Measurements from ENCODE around the gene RGS9BP. TPM values are rescaled to one million over a fixed set of nuclear protein-coding genes. Genes with fewer than 3 reads are reported as not detected.
"Not testable (repeated sequence)": the region's sequence is repeated elsewhere in the genome, so short reads cannot be mapped to it uniquely, and the experiment has no call there.

Gene RGS9BP
- total RNA-seq, 1 experiment from 2014 or later = 0.18 TPM

GRCh38 chr19:32653599-32653915 is 22.1 kb upstream of the RGS9BP start:
- DNase-seq = no peak

GRCh38 chr19:32656379-32656778 is 19.3 kb upstream of the RGS9BP start:
- DNase-seq; H3K4me1 ChIP-seq; H3K4me3 ChIP-seq; H3K27me3 ChIP-seq; H3K27ac ChIP-seq; H3K9me3 ChIP-seq (replicated peaks): not testable (repeated sequence)
- peaks cover 13% of the 10 kb centered on the region for H3K36me3 ChIP-seq

More at GRCh38 chr19:32653599-32653915, 22.1 kb upstream of the RGS9BP start:
- H3K4me1 ChIP-seq = no peaks in the 10 kb centered on the region
- no peaks in the 10 kb centered on the region for H3K9me3 ChIP-seq (replicated peaks)
- H3K36me3 ChIP-seq = peaks cover 13% of the 10 kb centered on the region
- no peak overlapping the region for H3K27ac ChIP-seq
- H3K4me3 ChIP-seq = no peak overlapping the region
- H3K27me3 ChIP-seq = no peaks in the 10 kb centered on the region

- H3K36me3 ChIP-seq = peaks cover 10% of the 10 kb centered on the region
- no peak overlapping the region for H3K27ac ChIP-seq
- H3K27me3 ChIP-seq = no peaks in the 10 kb centered on the region
- no peak overlapping the region for H3K4me3 ChIP-seq
- no peaks in the 10 kb centered on the region for H3K9me3 ChIP-seq (replicated peaks)
- no peaks in the 10 kb centered on the region for H3K4me1 ChIP-seq
- no peak for DNase-seq
These were observed 17.6 kb upstream of the RGS9BP start for GRCh38 chr19:32658075-32658474.

GRCh38 chr19:32658527-32658926 is 17.1 kb upstream of the RGS9BP start:
- Histone ChIP-seq H3K27ac (no peak overlapping the region), H3K4me1 (no peaks in the 10 kb centered on the region), H3K9me3 (replicated peaks) (no peaks in the 10 kb centered on the region), H3K36me3 (peaks cover 10% of the 10 kb centered on the region), H3K27me3 (no peaks in the 10 kb centered on the region), H3K4me3 (no peak overlapping the region)
- no peak for DNase-seq

- Histone ChIP-seq H3K4me3 (no peak overlapping the region), H3K36me3 (no peaks in the 10 kb centered on the region), H3K4me1 (no peaks in the 10 kb centered on the region), H3K27ac (no peak overlapping the region), H3K9me3 (replicated peaks) (no peaks in the 10 kb centered on the region), H3K27me3 (no peaks in the 10 kb centered on the region)
- no peak for DNase-seq
These were observed 14.3 kb upstream of the RGS9BP start for GRCh38 chr19:32661318-32661717.

GRCh38 chr19:32662186-32662585 is 13.5 kb upstream of the RGS9BP start:
- H3K36me3 ChIP-seq = 0 out of 2 replicates have a peak, but pooled peaks cover under 1% of the 10 kb centered on the region
- no peak overlapping the region for H3K4me3 ChIP-seq
- no peaks in the 10 kb centered on the region for H3K9me3 ChIP-seq (replicated peaks)
- no peak overlapping the region for H3K27ac ChIP-seq
- no peak for DNase-seq
- no peaks in the 10 kb centered on the region for H3K4me1 ChIP-seq
- H3K27me3 ChIP-seq = no peaks in the 10 kb centered on the region

GRCh38 chr19:32666084-32666483 is 9.6 kb upstream of the RGS9BP start:
- Histone ChIP-seq H3K36me3 (peaks cover 3% of the 10 kb centered on the region; the same call in 1 of the 2 replicates), H3K27me3 (no peaks in the 10 kb centered on the region), H3K4me3 (no peak overlapping the region), H3K4me1 (no peaks in the 10 kb centered on the region), H3K27ac (no peak overlapping the region), H3K9me3 (replicated peaks) (no peaks in the 10 kb centered on the region)
- no peak for DNase-seq

GRCh38 chr19:32669310-32669709 is 6.3 kb upstream of the RGS9BP start:
- Histone ChIP-seq H3K36me3 (peaks cover 3% of the 10 kb centered on the region; the same call in 1 of the 2 replicates), H3K9me3 (replicated peaks) (no peaks in the 10 kb centered on the region), H3K4me1 (no peaks in the 10 kb centered on the region), H3K4me3 (no peak overlapping the region), H3K27ac (no peak overlapping the region), H3K27me3 (no peaks in the 10 kb centered on the region)
- DNase-seq = no peak

GRCh38 chr19:32671883-32672593 is 3.6 kb upstream of the RGS9BP start:
- DNase-seq = no peak
- peaks cover 3% of the 10 kb centered on the region; the same call in 1 of the 2 replicates for H3K36me3 ChIP-seq
- peaks cover 4% of the 10 kb centered on the region; the same call in 1 of the 2 replicates for H3K4me1 ChIP-seq
- no peak overlapping the region for H3K27ac ChIP-seq
- H3K9me3 ChIP-seq (replicated peaks) = no peaks in the 10 kb centered on the region
- H3K4me3 ChIP-seq = no peak overlapping the region
- H3K27me3 ChIP-seq = no peaks in the 10 kb centered on the region

GRCh38 chr19:32672841-32673240 is 2.8 kb upstream of the RGS9BP start:
- Histone ChIP-seq H3K9me3 (replicated peaks) (no peaks in the 10 kb centered on the region), H3K27me3 (no peaks in the 10 kb centered on the region), H3K27ac (no peak overlapping the region), H3K4me3 (no peak overlapping the region), H3K4me1 (peaks cover 12% of the 10 kb centered on the region), H3K36me3 (no peaks in the 10 kb centered on the region)
- no peak for DNase-seq

GRCh38 chr19:32673573-32673972 is 2.1 kb upstream of the RGS9BP start:
- Histone ChIP-seq H3K4me1 (peaks cover 16% of the 10 kb centered on the region), H3K27me3 (no peaks in the 10 kb centered on the region), H3K27ac (no peak overlapping the region), H3K4me3 (no peak overlapping the region), H3K36me3 (no peaks in the 10 kb centered on the region), H3K9me3 (replicated peaks) (no peaks in the 10 kb centered on the region)
- no peak for DNase-seq

- DNase-seq = no peak
- Histone ChIP-seq H3K4me3 (peak overlapping the region; percentile 90), H3K27me3 (no peaks in the 10 kb centered on the region), H3K4me1 (peaks cover 16% of the 10 kb centered on the region), H3K27ac (no peak overlapping the region), H3K36me3 (no peaks in the 10 kb centered on the region), H3K9me3 (replicated peaks) (no peaks in the 10 kb centered on the region)
These were observed 1.3 kb upstream of the RGS9BP start for GRCh38 chr19:32674153-32674930.

- peak; percentile 99 for DNase-seq
- Histone ChIP-seq H3K4me3 (peak within 1 kb of the TSS; percentile 90), H3K36me3 (no peaks in the 10 kb centered on the region), H3K4me1 (peaks cover 16% of the 10 kb centered on the region), H3K27me3 (no peaks in the 10 kb centered on the region), H3K9me3 (replicated peaks) (no peaks in the 10 kb centered on the region), H3K27ac (no peak within 1 kb of the TSS; the same call in 1 of the 2 replicates)
These were observed 523 bp upstream of the RGS9BP start, which contains the start of gene ANKRD27 for GRCh38 chr19:32674931-32675719. TSS of gene ANKRD27 (minus strand) at chr19:32675180. CDS start at chr19:32659015, 16,165 bp downstream.

- Histone ChIP-seq H3K36me3 (no peaks in the 10 kb centered on the region), H3K4me1 (peaks cover 16% of the 10 kb centered on the region), H3K27me3 (no peaks in the 10 kb centered on the region), H3K27ac (no peak overlapping the region), H3K4me3 (no peak overlapping the region), H3K9me3 (replicated peaks) (no peaks in the 10 kb centered on the region)
- no peak for DNase-seq
These were observed 692 bp downstream of the RGS9BP start for GRCh38 chr19:32676186-32676894.
